Midbrain (tissue), 1 donor: Measurements from ENCODE around the gene SYNJ2.

Source experiments
- DNase-seq: peaks from one replicate; lab custom pipeline; 2025; lab: John Stamatoyannopoulos, UW

Gene SYNJ2

GRCh38 chr6:158043008-158043407, 61.3 kb downstream of the SYNJ2 start:
- DNase-seq = no peak

DNA sequence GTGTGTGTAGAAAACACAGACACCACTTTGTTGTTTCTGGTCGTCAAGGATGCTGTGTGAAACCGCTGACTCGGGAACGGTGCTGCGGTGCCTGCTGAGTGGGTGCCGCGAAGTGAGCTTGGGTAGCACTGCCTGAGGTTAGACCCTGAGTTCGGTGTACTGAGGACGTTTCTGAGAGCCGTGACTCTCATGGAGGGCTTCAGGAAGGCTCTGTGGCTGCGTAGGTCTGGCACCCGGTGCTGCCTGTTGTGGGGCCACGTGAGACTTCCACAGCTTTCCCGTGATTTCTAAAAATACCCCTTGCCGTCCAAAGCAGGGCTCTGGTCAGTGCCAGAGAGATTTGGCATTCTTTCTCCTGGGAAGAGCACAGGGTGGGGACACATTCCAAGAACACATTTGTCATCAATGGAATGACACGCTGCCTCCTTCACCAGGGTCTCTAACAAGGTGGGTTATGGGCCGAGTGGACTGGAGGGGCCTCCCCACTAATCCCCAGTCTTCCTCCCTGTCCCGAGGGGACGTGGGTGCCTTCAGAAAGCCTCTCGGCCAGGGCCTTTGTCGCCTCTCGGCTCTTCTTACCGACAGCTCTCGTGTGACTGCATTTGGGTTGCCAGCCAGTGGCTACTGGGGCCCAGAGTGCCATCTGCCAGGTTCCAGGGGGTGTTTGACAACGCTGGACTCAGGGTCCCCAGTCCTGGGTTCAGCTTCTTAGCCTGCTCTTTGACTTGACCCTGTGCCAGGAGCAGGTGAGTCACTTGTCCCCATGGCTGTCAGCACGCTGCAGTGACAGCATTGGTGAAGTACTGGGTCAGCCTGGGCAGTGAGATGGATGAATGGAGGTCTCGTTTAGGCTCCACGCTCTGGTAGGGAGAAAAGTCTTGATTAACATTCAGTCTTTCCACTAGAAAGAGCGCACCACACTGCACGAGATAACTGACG, 62.2 kb downstream of the SYNJ2 start:
- no peak for DNase-seq

DNA sequence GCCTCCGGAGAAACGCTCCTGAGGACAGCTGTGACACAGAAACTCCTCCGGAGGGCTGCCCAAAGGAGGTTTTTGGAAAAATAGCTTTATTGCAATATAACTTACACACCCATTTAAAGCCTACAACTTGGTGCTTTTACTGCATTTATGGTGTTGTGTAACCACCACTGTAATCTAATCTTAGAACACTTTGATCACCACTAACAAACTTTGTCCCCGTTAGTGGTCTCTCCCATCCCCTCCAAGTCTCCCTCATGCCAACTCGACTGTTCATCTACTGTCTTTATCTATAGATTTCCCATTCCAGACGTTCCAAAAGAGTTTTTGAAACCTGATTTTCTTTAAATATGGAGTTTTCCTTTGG, 62.8 kb downstream of the SYNJ2 start:
- DNase-seq = no peak

- DNase-seq = no peak
Observed at GRCh38 chr6:158046201-158047126, 64.8 kb downstream of the SYNJ2 start.

DNA sequence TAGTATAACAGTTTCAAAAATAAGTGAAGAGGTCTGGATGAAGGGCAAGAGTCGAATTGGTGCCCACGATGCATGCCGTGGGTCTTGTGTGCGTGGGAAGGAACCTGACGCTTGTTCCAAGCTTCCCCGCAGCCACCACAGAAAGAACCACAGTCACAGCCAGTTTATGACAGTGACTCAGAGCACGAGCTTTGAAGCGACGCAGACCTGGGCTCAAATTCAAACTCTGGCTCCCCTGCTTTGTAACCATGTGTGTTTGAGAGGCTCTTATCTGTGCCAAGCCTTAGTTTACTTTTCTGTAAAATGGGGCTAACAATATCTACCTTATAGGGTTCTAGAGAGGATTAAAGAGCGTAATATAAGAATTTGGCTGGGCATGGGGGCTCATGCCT, 65.5 kb downstream of the SYNJ2 start:
- DNase-seq = no peak

- no peak for DNase-seq
Observed at GRCh38 chr6:158047563-158048323, 66.1 kb downstream of the SYNJ2 start.

DNA sequence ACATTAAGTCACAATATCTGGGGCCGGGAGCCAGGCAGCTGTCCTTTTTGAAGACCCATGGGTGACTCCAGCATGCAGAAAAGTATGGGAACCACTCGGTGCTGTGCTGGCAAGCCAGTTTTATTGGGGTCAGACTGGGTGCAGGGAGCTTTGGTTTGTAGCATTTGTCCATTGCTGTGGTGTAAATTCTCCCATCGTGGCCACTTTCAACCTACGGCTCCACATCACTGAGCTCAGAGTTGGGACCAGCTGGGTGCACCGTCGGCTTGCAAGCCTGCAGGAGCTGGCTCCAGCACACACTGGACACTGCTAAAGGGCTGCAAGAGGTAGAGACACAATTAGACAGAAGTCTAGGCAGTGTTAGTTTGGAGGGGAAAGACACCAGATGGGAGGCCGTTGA, 66.9 kb downstream of the SYNJ2 start:
- no peak for DNase-seq

DNA sequence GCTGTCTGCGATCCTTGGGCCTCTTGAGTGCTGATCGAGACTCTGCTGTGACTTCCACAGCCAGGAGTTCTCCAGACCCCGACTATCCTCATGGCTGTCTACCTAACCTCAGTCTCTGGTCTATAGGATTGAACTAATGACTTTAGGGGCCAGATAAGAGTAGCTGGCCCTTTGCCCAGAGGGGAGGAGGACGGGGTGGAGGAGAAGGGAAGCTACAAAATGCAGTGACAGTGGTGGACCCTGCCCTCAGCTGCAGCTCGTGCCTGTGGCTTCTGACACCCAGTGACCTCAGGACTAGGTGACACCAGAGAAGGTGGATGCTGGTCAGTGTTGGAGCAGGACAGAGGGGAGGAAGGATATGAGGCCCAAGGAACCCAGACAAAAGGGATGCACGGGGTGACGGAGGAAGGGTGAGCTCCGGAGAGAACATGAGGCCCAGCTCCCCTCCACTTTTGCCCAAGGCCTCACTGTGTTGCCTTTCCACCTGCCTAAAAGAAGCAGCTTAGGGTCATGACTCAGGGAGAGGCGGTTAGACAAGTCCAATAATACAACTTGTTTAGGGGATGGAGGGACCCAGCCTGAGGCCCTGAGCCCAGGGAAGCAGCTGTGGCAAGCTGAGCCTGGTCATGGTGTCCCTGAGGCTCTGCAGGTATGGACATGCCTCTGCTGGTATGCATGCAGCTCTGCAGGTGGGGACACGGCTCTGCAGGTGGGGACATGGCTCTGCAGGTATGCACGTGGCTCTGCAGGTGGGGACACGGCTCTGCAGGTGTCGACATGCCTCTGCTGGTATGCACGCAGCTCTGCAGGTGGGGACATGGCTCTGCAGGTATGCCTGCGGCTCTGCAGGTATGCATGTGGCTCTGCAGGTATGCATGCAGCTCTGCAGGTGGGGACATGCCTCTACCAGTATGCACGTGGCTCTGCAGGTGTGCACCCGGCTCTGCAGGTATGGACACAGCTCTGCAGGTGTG, 67.7 kb downstream of the SYNJ2 start:
- no peak for DNase-seq

GRCh38 chr6:158050107-158050735, 68.6 kb downstream of the SYNJ2 start:
- no peak for DNase-seq

DNA sequence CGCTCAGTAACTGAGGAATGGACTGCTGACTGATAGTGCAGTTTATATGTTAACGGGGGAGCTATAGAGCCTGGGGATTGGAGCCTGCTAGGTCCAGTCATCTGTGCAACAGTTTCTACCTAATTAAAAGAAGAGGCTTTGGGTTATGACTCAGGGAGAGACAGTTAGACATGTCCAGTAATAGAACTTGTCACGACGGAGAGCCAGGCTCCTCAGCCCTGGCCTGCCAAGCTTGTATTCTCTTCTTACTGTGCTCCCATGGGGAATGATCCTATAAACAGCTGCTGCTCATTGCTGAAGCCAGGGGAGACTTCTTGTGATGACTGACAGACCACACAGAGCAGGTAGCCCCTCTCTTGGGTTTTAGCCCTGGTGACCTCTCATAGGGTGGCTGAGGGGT, 69.3 kb downstream of the SYNJ2 start:
- DNase-seq = no peak

DNA sequence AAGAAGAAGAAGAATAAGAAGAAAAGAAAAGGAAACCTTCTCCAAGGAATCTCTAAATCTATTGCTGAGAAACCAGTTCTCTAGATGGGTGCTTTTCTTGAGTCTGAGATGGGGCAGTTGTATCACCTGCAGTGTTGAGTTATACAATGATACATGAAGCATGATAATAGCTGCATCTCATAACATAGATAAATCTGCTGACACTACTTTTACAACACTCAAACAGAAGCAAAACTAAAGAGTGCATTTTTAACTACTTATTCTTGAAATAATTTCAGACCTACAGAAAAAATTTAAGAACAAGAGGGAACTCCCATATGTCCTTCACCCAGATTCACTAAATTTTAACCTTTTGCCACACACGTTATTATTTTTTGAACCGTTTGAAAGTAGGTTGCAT, 70.3 kb downstream of the SYNJ2 start:
- no peak for DNase-seq

GRCh38 chr6:158053377-158054313, 72.0 kb downstream of the SYNJ2 start:
- DNase-seq = no peak

DNA sequence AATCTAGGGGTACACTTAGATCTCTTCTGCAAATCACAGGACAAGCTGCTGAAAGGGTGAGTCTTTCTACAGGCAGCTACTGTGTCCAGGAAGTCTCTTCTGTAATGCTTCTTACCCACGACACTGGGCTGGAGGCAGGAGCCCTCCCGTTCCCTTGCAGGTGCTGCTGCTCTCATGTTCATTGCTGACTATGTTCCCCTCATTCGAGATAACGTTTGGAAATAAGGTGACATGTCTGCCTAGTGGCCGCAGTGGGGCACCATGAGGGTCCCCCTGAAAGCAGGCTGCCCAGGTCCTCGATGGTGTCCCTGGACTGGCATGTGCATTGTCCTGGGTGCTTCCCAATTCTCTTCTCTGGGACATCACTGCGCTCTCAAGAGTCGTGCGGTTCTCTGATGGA, 74.7 kb downstream of the SYNJ2 start:
- no peak for DNase-seq

GRCh38 chr6:158056804-158057203, 75.1 kb downstream of the SYNJ2 start:
- DNase-seq = no peak

GRCh38 chr6:158057213-158057987, 75.7 kb downstream of the SYNJ2 start:
- DNase-seq = no peak

DNA sequence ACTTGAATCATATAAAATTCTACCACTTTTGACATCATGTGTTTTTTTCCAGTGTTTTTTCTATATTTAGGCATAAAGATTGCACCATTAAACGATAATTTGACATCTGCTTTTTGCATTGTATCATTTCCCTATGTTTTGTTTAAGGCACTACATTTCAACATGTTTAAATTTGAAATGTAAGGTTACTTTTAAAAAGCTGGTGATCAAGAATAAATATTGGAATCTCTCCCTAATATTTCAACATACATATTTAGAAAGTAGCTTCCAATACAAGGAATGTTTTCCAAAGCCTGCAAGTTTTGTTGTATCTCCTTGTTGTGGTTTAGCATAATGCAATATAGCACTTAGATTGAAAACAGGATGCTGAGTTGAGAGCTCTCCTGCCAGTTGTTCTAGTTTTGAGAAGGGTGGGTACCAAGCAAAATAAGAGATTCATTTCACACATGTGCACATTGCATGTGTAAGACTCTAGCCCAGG, 76.5 kb downstream of the SYNJ2 start:
- DNase-seq = no peak

- no peak for DNase-seq
Observed at GRCh38 chr6:158059108-158059507, 77.4 kb downstream of the SYNJ2 start.
